Pancreas (tissue), 10 donors: ENCODE results near the gene TICAM1. TPM values are rescaled to one million over a fixed set of nuclear protein-coding genes. Genes with fewer than 3 reads are reported as not detected.
"Not testable (repeated sequence)": the region's sequence is repeated elsewhere in the genome, so short reads cannot be mapped to it uniquely, and the experiment has no call there.

Experiments
- ATAC-seq, 4 donors: fragments of 200-7000 bp; cut with Tn5 transposase; one replicate each; pipeline versions ENCODE4 v1.8.0 to v1.9.1; 2020; ENCODE audit warnings: mild to moderate bottlenecking in 4 of 4, moderate library complexity in 4 of 4
- DNase-seq, 6 donors: peaks; one replicate each; pipeline ENCODE4 v3.0.0-alpha.2; 2020
- FAIRE-seq: peaks from 2 replicates; lab custom pipeline; 2012; peaks lifted over from hg19 to GRCh38; lab: Jason Lieb, UNC
- H3K27ac ChIP-seq, 4 donors: fragments of 200-600 bp; sonication (generic); 1 replicate in 3 of 4; 2 replicates in 1 of 4; pipeline versions ENCODE4 v1.5.0 to v1.8.0; 2020
- H3K27me3 ChIP-seq, 4 donors: fragments of 200-600 bp; one replicate each; pipeline ENCODE4 v1.8.0; 2021
- H3K36me3 ChIP-seq, 3 donors: fragments of 200-600 bp; sonication (generic) in 1 of 3; one replicate each; pipeline versions ENCODE4 v1.5.0 to v1.8.0; 2020 to 2021
- H3K4me1 ChIP-seq, 3 donors: fragments of 200-600 bp; one replicate each; pipeline ENCODE4 v1.8.0; 2021
- H3K4me3 ChIP-seq, 4 donors: fragments of 200-600 bp; sonication (generic) in 2 of 4; one replicate each; pipeline versions ENCODE4 v1.5.0 to v1.8.0; 2020 to 2021
- H3K9me3 ChIP-seq, 4 donors: fragments of 200-600 bp; one replicate each; pipeline ENCODE4 v1.8.0; 2021
- CTCF ChIP-seq, 4 donors: fragments of 200-600 bp; sonication (generic) in 3 of 4; IDR thresholded peaks; one replicate each; pipeline versions ENCODE4 v1.5.0 to v1.8.0; 2021; ENCODE audit warnings: antibody characterized with exemption in 4 of 4
- WGBS, 2 donors: extraction: QIAGEN DNeasy Blood & Tissue Kit; methylation state at CpG; one replicate each; pipeline ENCODE4 v1.1.7; 2013; 5-methylcytosine and 5-hydroxymethylcytosine counted together
- intact Hi-C, 3 donors: fragments of 100-400 bp; cut with DNase I; formaldehyde crosslinking; loops; one replicate each; pipeline versions ENCODE4 v1.11.1 to v1.14.2; 2022
- polyA plus RNA-seq, 2 donors: library from polyadenylated mRNA; stranded (reverse); fragments of 200-250 nt; gene quantifications; one replicate each; pipeline ENCODE4 v1.2.3, GENCODE V29; 2013
- total RNA-seq, 6 donors: library from RNA; stranded (reverse); fragmentation: NEBNext Ultra II Directional in 4 of 6; extraction: Animal tissue kit (Norgen Biotek cat#: 25700) in 4 of 6; gene quantifications; one replicate each; pipeline versions ENCODE4 v1.2.1 to v1.2.4, GENCODE V29; 2021 to 2023
- donor health status: healthy with polysubstance abuse.
- donor health status: DM: no; HTN: no; CAD: no; lungs with moderate emphysema.
- donor health status: DM: no; HTN: no; CAD: no.
- donor health status: control.
- donor health status: control.
- donor health status: Bipolar disorder and iron deficiency.
- donor health status: DM: yes; HTN: yes; CAD: no.
- donor health status: DM: no; HTN: no; CAD: no.
- donor health status: DM: no; HTN: no; CAD: no.
- donor health status: DM: yes; HTN: yes; CAD: no.

The TICAM1 gene
- total and polyA plus RNA-seq, 8 donors = 4.9 to 14.1 (median 7.8) TPM

- WGBS, 2 donors = 41 to 59% methylated on average over 6 of the region's 6 CpGs
- Histone ChIP-seq H3K27ac (peak overlapping the region; percentile 90 to 96 (median 92)), H3K9me3 (no peaks in the 10 kb centered on the region), H3K36me3 (no peaks in the 10 kb centered on the region), H3K27me3 (no peaks in the 10 kb centered on the region), H3K4me1 (peaks cover 6 to 30% (median 8%) of the 10 kb centered on the region in 3 donors), H3K4me3 (peak overlapping the region; percentile 62 to 92 (median 90))
- DNase-seq (peak in 1 of 6 donors; percentile 56), ATAC-seq (peak; percentile 6 to 34 (median 10)), FAIRE-seq (no peak)
- no peak for TF ChIP-seq CTCF (IDR thresholded peaks at IDR 0.05)
- intact Hi-C loops = no loop called here
Observed at GRCh38 chr19:4830768-4831265, 695 bp downstream of the TICAM1 start.

GRCh38 chr19:4830332-4830731 is 1.2 kb downstream of the TICAM1 start:
- no peak for TF ChIP-seq CTCF (IDR thresholded peaks at IDR 0.05)
- DNase-seq = no peak
- Histone ChIP-seq H3K27me3 (no peaks in the 10 kb centered on the region), H3K9me3 (no peaks in the 10 kb centered on the region), H3K36me3 (no peaks in the 10 kb centered on the region), H3K4me1 (peaks cover 6 to 30% (median 8%) of the 10 kb centered on the region in 3 donors), H3K27ac (peak overlapping the region; percentile 10 to 96 (median 92)), H3K4me3 (peak overlapping the region in 2 of 4 donors; percentile 90 to 92)
- intact Hi-C loops = no loop called here
- WGBS, 2 donors = 88 to 92% methylated on average over 6 of the region's 6 CpGs
- no peak for FAIRE-seq
- ATAC-seq = no peak

GRCh38 chr19:4829001-4829712 is 2.4 kb downstream of the TICAM1 start:
- H3K4me3 ChIP-seq = peak overlapping the region in 1 of 4 donors; percentile 92
- DNase-seq (peak in 5 of 6 donors; percentile 44 to 69 (median 49)), FAIRE-seq (no peak), ATAC-seq (peak; percentile 18 to 72 (median 58))
- peaks cover 6 to 30% (median 8%) of the 10 kb centered on the region in 3 donors for H3K4me1 ChIP-seq
- H3K9me3 ChIP-seq = no peaks in the 10 kb centered on the region
- no peaks in the 10 kb centered on the region for H3K36me3 ChIP-seq
- no peak for TF ChIP-seq CTCF (IDR thresholded peaks at IDR 0.05)
- peak overlapping the region; percentile 4 to 96 (median 64) for H3K27ac ChIP-seq
- 21 to 28% methylated on average over 16 of the region's 16 CpGs for WGBS, 2 donors
- H3K27me3 ChIP-seq = no peaks in the 10 kb centered on the region
- intact Hi-C loops = no loop called here

- no peak for TF ChIP-seq CTCF (IDR thresholded peaks at IDR 0.05)
- H3K27ac ChIP-seq = no peak overlapping the region
- WGBS, 2 donors = 87 to 92% methylated on average over 6 of the region's 6 CpGs
- no peak overlapping the region for H3K4me3 ChIP-seq
- H3K9me3 ChIP-seq = no peaks in the 10 kb centered on the region
- FAIRE-seq (no peak), DNase-seq (no peak), ATAC-seq (no peak)
- intact Hi-C loops = no loop called here
- H3K4me1 ChIP-seq = peaks cover 0 to 10% (median 0%) of the 10 kb centered on the region in 3 donors
- H3K36me3 ChIP-seq = no peaks in the 10 kb centered on the region
- no peaks in the 10 kb centered on the region for H3K27me3 ChIP-seq
Observed at GRCh38 chr19:4823577-4823976, 7.9 kb downstream of the TICAM1 start.

- intact Hi-C loops, H3K4me1 ChIP-seq, ATAC-seq, DNase-seq, H3K4me3 ChIP-seq, H3K36me3 ChIP-seq, H3K9me3 ChIP-seq, H3K27ac ChIP-seq, FAIRE-seq, H3K27me3 ChIP-seq: not testable (repeated sequence)
- WGBS, 2 donors = 98 to 99% methylated on average over 7 of the region's 7 CpGs
Observed at GRCh38 chr19:4822354-4822753, 9.2 kb downstream of the TICAM1 start.
